GM20431 (cell line): Measurements from ENCODE around the gene TANGO6.

Source experiments
- in situ Hi-C: fragments of 300-500 bp; cut with MseI, MboI; formaldehyde crosslinking; loops from one replicate; pipeline ENCODE4 v1.15.0; 2020; ENCODE audit warnings: low sequenced_read_pairs; ENCODE audit not compliant: unreplicated experiment

Gene TANGO6

GRCh38 chr16:69077251-69077650 lies 233.9 kb downstream of the TANGO6 start:
- in situ Hi-C loops, result no loop called here

- in situ Hi-C loops, result no loop called here
Measured at GRCh38 chr16:69078073-69078472, 234.7 kb downstream of the TANGO6 start.

GRCh38 chr16:69079697-69080096 lies 236.4 kb downstream of the TANGO6 start:
- in situ Hi-C loops, result no loop called here

GRCh38 chr16:69083306-69083941 lies 240.1 kb downstream of the TANGO6 start:
- in situ Hi-C loops, result no loop called here

GRCh38 chr16:69084289-69084688 lies 241.0 kb downstream of the TANGO6 start:
- in situ Hi-C loops, result no loop called here

GRCh38 chr16:69085032-69085695 lies 241.8 kb downstream of the TANGO6 start:
- in situ Hi-C loops, result no loop called here

GRCh38 chr16:69087161-69087581 lies 243.8 kb downstream of the TANGO6 start:
- in situ Hi-C loops, result no loop called here

GRCh38 chr16:69088684-69089083 lies 245.4 kb downstream of the TANGO6 start:
- in situ Hi-C loops, result no loop called here

GRCh38 chr16:69089091-69089910 lies 246.0 kb downstream of the TANGO6 start:
- in situ Hi-C loops, result no loop called here

- in situ Hi-C loops, result no loop called here
Measured at GRCh38 chr16:69093974-69094373, 250.6 kb downstream of the TANGO6 start.

- in situ Hi-C loops, result no loop called here
Measured at GRCh38 chr16:69094501-69094900, 251.2 kb downstream of the TANGO6 start.

- in situ Hi-C loops, result no loop called here
Measured at GRCh38 chr16:69095193-69095592, 251.9 kb downstream of the TANGO6 start.

GRCh38 chr16:69100071-69100691 lies 256.9 kb downstream of the TANGO6 start:
- in situ Hi-C loops, result loop anchor here (25.0 kb wide), 3 partner anchors 213 to 563 kb away; partner anchors contain the start of gene ZFP90

GRCh38 chr16:69105501-69106361 lies 262.4 kb downstream of the TANGO6 start, which contains the start of gene HAS3:
Gene HAS3 (plus strand): TSS chr16:69105653. CDS start chr16:69109396, 3,743 bp downstream.
- in situ Hi-C loops, result loop anchor here (25.0 kb wide), 3 partner anchors 218 to 568 kb away; partner anchors contain the start of gene ZFP90

- in situ Hi-C loops, result loop anchor here (25.0 kb wide), 3 partner anchors 219 to 569 kb away; partner anchors contain the start of gene ZFP90
Measured at GRCh38 chr16:69106491-69107315, 263.4 kb downstream of the TANGO6 start.

GRCh38 chr16:69107316-69107962 lies 264.1 kb downstream of the TANGO6 start:
- in situ Hi-C loops, result loop anchor here (25.0 kb wide), 3 partner anchors 220 to 570 kb away; partner anchors contain the start of gene ZFP90

- in situ Hi-C loops, result loop anchor here (25.0 kb wide), 3 partner anchors 221 to 571 kb away; partner anchors contain the start of gene ZFP90
Measured at GRCh38 chr16:69108064-69108904, 265.0 kb downstream of the TANGO6 start.
